ENCODE measurements around the gene ANKS6.

GRCh38 chr9:98846081-98846480, 49.7 kb upstream of the ANKS6 start:
- no peak for TF ChIP-seq TAF1 (IDR thresholded peaks at IDR 0.05; ENCODE audit: low read depth, low read length)
- no peak for TF ChIP-seq POLR2AphosphoS5 (IDR thresholded peaks at IDR 0.05; ENCODE audit: low read depth, low read length)
- TF ChIP-seq POLR2A (IDR thresholded peaks at IDR 0.05; ENCODE audit: low read depth, low read length) = no peak
- no peak for TF ChIP-seq PAX5 (IDR thresholded peaks at IDR 0.05; ENCODE audit: insufficient read depth, low read length, severe bottlenecking)
